ENCODE results near the gene KCNA1.

- TF ChIP-seq EZH2 (optimal IDR thresholded peaks at IDR 0.05; ENCODE audit: low read depth, low read length) (no peak), CTCF (IDR thresholded peaks at IDR 0.05; ENCODE audit: low read length) (no peak)
Measured at GRCh38 chr12:4959381-4959780, 49.7 kb downstream of the KCNA1 start.
